ENCODE measurements around the gene PROSER3. TPM values are rescaled to one million over a fixed set of nuclear protein-coding genes. Genes with fewer than 3 reads are reported as not detected.

PROSER3 gene
- total and polyA plus RNA-seq, 2 donors (not counting 3 experiments of a cell fraction or from before 2014, with no cell fraction given): 18.3 to 28.3 TPM

DNA sequence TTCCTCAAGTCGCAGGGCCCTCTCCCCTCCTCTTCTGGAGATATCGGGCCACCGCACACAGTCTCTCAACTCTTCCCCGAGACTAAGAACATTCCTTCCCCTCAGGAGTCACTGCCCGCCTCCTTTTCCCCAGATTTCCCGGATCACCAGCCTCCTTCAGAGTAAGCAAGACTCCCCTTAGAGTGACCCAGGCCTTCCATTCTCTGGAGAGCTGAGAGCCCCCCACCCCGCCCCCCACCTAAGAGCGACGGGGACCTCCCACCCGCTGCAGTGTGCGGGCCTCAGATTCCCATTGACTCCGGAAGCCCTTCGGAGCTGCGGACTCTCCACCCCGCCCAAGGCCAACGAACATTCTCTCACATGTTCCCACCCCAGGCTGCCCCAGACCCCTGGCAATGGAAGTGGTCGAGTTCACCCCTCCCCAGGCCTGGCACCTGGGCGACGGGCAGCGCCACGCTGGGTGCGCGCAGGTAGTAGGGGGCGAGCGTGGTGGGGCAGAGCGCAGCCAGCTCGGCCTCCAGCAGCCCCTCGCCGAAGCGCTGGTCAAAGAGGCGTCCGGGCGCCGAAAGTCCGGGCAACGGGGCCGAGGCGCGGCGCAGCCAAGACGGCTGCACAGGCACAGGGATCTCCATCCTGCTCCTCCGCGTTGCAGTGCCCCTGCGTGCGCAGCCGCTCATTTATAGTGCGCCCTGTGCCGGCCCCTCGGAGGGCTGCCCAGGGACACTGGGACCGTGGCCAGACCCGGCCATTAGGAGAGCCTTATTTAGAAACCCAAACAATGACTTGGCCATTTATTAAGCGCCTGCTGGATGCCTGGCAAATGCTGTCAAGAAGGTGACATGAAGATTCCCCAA, 1.4 kb upstream of the PROSER3 start, which contains the start of gene HSPB6:
Gene HSPB6 (minus strand): TSS at position 653 of the 854 bp plus-strand sequence. CDS start 21 bp downstream, at position 632.
- Histone ChIP-seq H3K4me3 (replicated peaks in 1 of 3; ENCODE audit: insufficient read depth in 1 of 3, low read depth in 1 of 3, low read length in 3 of 3) (peak within 1 kb of the TSS in 2 of 3 experiments; percentile 16 to 27), H3K9me1 (replicated peaks; ENCODE audit: control insufficient read depth, extremely low read depth, insufficient read depth, low read length) (no peaks in the 10 kb centered on the region), H3K9ac (replicated peaks; ENCODE audit: extremely low read depth, insufficient read depth, low read length) (peak within 1 kb of the TSS; percentile 56), H3K9me3 (replicated peaks; ENCODE audit: control insufficient read depth, insufficient read depth, low read length) (no peaks in the 10 kb centered on the region), H3K27me3 (ENCODE audit: control insufficient read depth in 2 of 2, insufficient read depth in 2 of 2, low read length in 2 of 2) (no peaks in the 10 kb centered on the region), H3K27ac (ENCODE audit: insufficient read depth, low read depth, low read length) (peak within 1 kb of the TSS; percentile 78), H2AFZ (ENCODE audit: low read depth, low read length) (peak within 1 kb of the TSS; percentile 45), H3K79me2 (ENCODE audit: control insufficient read depth, insufficient read depth, low read length) (peaks cover 14% of the 10 kb centered on the region), H4K20me1 (replicated peaks; ENCODE audit: control insufficient read depth, extremely low read depth, insufficient read depth, low read length) (no peaks in the 10 kb centered on the region), H3K4me1 (ENCODE audit: control insufficient read depth, extremely low read depth, insufficient read depth, low read length) (peaks cover 22% of the 10 kb centered on the region), H3K36me3 (ENCODE audit: control insufficient read depth in 2 of 2, extremely low read depth in 1 of 2, insufficient read depth in 2 of 2, low read length in 2 of 2) (peaks cover 0 to 13% of the 10 kb centered on the region in 2 experiments), H3K4me2 (ENCODE audit: insufficient read depth, low read length) (peak within 1 kb of the TSS; percentile 45)
- BruUV-seq (replicated peaks): no TSS peak
- DNase-seq (ENCODE audit: low read depth, low spot score): peak; percentile 37
- peak; percentile 50 for FAIRE-seq
- ChIA-PET CTCF (interaction anchor here (0.9 kb wide), 3 partner anchors 8 to 16 kb away, joined by 3 to 4 read pairs (median 3); partner anchors contain the start of genes LIN37, PSENEN and U2AF1L4), POLR2A (interaction anchor here (0.9 to 1.0 kb wide), 2 partner anchors 8 to 16 kb away, joined by 3 to 5 read pairs; partner anchors contain the start of gene LIN37)
- intact Hi-C loops (cut with micrococcal nuclease): loop anchor here (1.0 to 5.0 kb wide), 2 partner anchors 8 to 109 kb away; partner anchors contain the start of genes COX6B1 and LIN37
- no peak for TF ChIP-seq POLR2AphosphoS5 (IDR thresholded peaks at IDR 0.05; ENCODE audit: insufficient read depth, low read depth, low read length)
- TF ChIP-seq CTCF (IDR thresholded peaks at IDR 0.05; ENCODE audit: extremely low read depth in 1 of 2, insufficient read depth in 1 of 2, low read depth in 1 of 2, low read length in 2 of 2): no peak
- no peak for TF ChIP-seq EZH2 (IDR thresholded peaks at IDR 0.05; ENCODE audit: borderline replicate concordance, low read depth, low read length, severe bottlenecking)
- no peak for TF ChIP-seq POLR2A (IDR thresholded peaks at IDR 0.05; ENCODE audit: low read depth, low read length)
- TF ChIP-seq, protein P1, sequence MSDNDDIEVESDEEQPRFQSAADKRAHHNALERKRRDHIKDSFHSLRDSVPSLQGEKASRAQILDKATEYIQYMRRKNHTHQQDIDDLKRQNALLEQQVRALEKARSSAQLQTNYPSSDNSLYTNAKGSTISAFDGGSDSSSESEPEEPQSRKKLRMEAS (IDR thresholded peaks at IDR 0.05; ENCODE audit: insufficient read depth, insufficient read length): no peak
- no peak for TF ChIP-seq FOS (IDR thresholded peaks at IDR 0.05; ENCODE audit: borderline replicate concordance, insufficient read depth, low read length)
- TF ChIP-seq GATA2 (IDR thresholded peaks at IDR 0.05; ENCODE audit: insufficient read depth, insufficient read length, low read depth, low read length): no peak
- TF ChIP-seq JUN (IDR thresholded peaks at IDR 0.05; ENCODE audit: borderline replicate concordance, insufficient read depth, insufficient read length, low read depth): no peak
- no peak for TF ChIP-seq MYC (IDR thresholded peaks at IDR 0.05; ENCODE audit: low read depth, low read length)
- dilution Hi-C loops (cut with MboI; ENCODE audit: extremely low pct_ligation_motif_present, low sequenced_read_pairs): no loop called here
